ENCODE results near the gene ARHGAP20.

The ARHGAP20 gene

GRCh38 chr11:110679323-110679975 is 32.8 kb downstream of the ARHGAP20 start:
- H3K4me3 ChIP-seq (ENCODE audit: low read depth in 1 of 5, low read length in 5 of 5) = no peak overlapping the region
- H3K9me3 ChIP-seq (ENCODE audit: control insufficient read depth in 5 of 5, low read length in 5 of 5) = no peaks in the 10 kb centered on the region
- peaks cover 2 to 8% (median 4%) of the 10 kb centered on the region in 5 donors for H3K36me3 ChIP-seq (ENCODE audit: control insufficient read depth in 5 of 5, insufficient read depth in 5 of 5, low read length in 5 of 5)
- H3K27ac ChIP-seq (ENCODE audit: low read depth, low read length) = no peak overlapping the region
- no peaks in the 10 kb centered on the region for H3K4me1 ChIP-seq (ENCODE audit: control insufficient read depth in 5 of 5, insufficient read depth in 5 of 5, low read length in 5 of 5)
- H3K27me3 ChIP-seq (ENCODE audit: control insufficient read depth in 5 of 5, insufficient read depth in 4 of 5, low read length in 5 of 5) = no peaks in the 10 kb centered on the region
- no peak overlapping the region for H3K9ac ChIP-seq (ENCODE audit: low read length in 5 of 5)

- no peaks in the 10 kb centered on the region for H3K27me3 ChIP-seq (ENCODE audit: control insufficient read depth in 5 of 5, insufficient read depth in 4 of 5, low read length in 5 of 5)
- H3K36me3 ChIP-seq (ENCODE audit: control insufficient read depth in 5 of 5, insufficient read depth in 5 of 5, low read length in 5 of 5) = peaks cover 2 to 8% (median 4%) of the 10 kb centered on the region in 5 donors
- H3K9ac ChIP-seq (ENCODE audit: low read length in 5 of 5) = no peak overlapping the region
- H3K4me3 ChIP-seq (ENCODE audit: low read depth in 1 of 5, low read length in 5 of 5) = no peak overlapping the region
- H3K4me1 ChIP-seq (ENCODE audit: control insufficient read depth in 5 of 5, insufficient read depth in 5 of 5, low read length in 5 of 5) = no peaks in the 10 kb centered on the region
- no peak overlapping the region for H3K27ac ChIP-seq (ENCODE audit: low read depth, low read length)
- peaks cover 0 to 4% (median 0%) of the 10 kb centered on the region in 5 donors for H3K9me3 ChIP-seq (ENCODE audit: control insufficient read depth in 5 of 5, low read length in 5 of 5)
Measured at GRCh38 chr11:110675548-110675947, 36.7 kb downstream of the ARHGAP20 start.

GRCh38 chr11:110665689-110666465 is 46.4 kb downstream of the ARHGAP20 start:
- Histone ChIP-seq H3K9ac (ENCODE audit: low read length in 5 of 5) (no peak overlapping the region), H3K36me3 (ENCODE audit: control insufficient read depth in 5 of 5, insufficient read depth in 5 of 5, low read length in 5 of 5) (no peaks in the 10 kb centered on the region), H3K9me3 (ENCODE audit: control insufficient read depth in 5 of 5, low read length in 5 of 5) (no peaks in the 10 kb centered on the region), H3K4me3 (ENCODE audit: low read depth in 1 of 5, low read length in 5 of 5) (no peak overlapping the region), H3K27me3 (ENCODE audit: control insufficient read depth in 5 of 5, insufficient read depth in 4 of 5, low read length in 5 of 5) (no peaks in the 10 kb centered on the region), H3K4me1 (ENCODE audit: control insufficient read depth in 5 of 5, insufficient read depth in 5 of 5, low read length in 5 of 5) (no peaks in the 10 kb centered on the region), H3K27ac (ENCODE audit: low read depth, low read length) (no peak overlapping the region)

- Histone ChIP-seq H3K27ac (ENCODE audit: low read depth, low read length) (no peak overlapping the region), H3K36me3 (ENCODE audit: control insufficient read depth in 5 of 5, insufficient read depth in 5 of 5, low read length in 5 of 5) (no peaks in the 10 kb centered on the region), H3K27me3 (ENCODE audit: control insufficient read depth in 5 of 5, insufficient read depth in 4 of 5, low read length in 5 of 5) (no peaks in the 10 kb centered on the region), H3K4me3 (ENCODE audit: low read depth in 1 of 5, low read length in 5 of 5) (no peak overlapping the region), H3K4me1 (ENCODE audit: control insufficient read depth in 5 of 5, insufficient read depth in 5 of 5, low read length in 5 of 5) (no peaks in the 10 kb centered on the region), H3K9me3 (ENCODE audit: control insufficient read depth in 5 of 5, low read length in 5 of 5) (peaks cover 0 to 4% (median 0%) of the 10 kb centered on the region in 5 donors), H3K9ac (ENCODE audit: low read length in 5 of 5) (no peak overlapping the region)
Measured at GRCh38 chr11:110655967-110656366, 56.3 kb downstream of the ARHGAP20 start.

- Histone ChIP-seq H3K27ac (ENCODE audit: low read depth, low read length) (no peak overlapping the region), H3K27me3 (ENCODE audit: control insufficient read depth in 5 of 5, insufficient read depth in 4 of 5, low read length in 5 of 5) (no peaks in the 10 kb centered on the region), H3K9ac (ENCODE audit: low read length in 5 of 5) (no peak overlapping the region), H3K4me1 (ENCODE audit: control insufficient read depth in 5 of 5, insufficient read depth in 5 of 5, low read length in 5 of 5) (no peaks in the 10 kb centered on the region), H3K9me3 (ENCODE audit: control insufficient read depth in 5 of 5, low read length in 5 of 5) (peaks cover 0 to 4% (median 0%) of the 10 kb centered on the region in 5 donors), H3K36me3 (ENCODE audit: control insufficient read depth in 5 of 5, insufficient read depth in 5 of 5, low read length in 5 of 5) (no peaks in the 10 kb centered on the region), H3K4me3 (ENCODE audit: low read depth in 1 of 5, low read length in 5 of 5) (no peak overlapping the region)
Measured at GRCh38 chr11:110654456-110654855, 57.8 kb downstream of the ARHGAP20 start.

- no peak overlapping the region for H3K27ac ChIP-seq (ENCODE audit: low read depth, low read length)
- no peaks in the 10 kb centered on the region for H3K27me3 ChIP-seq (ENCODE audit: control insufficient read depth in 5 of 5, insufficient read depth in 4 of 5, low read length in 5 of 5)
- H3K4me3 ChIP-seq (ENCODE audit: low read depth in 1 of 5, low read length in 5 of 5) = no peak overlapping the region
- no peak overlapping the region for H3K9ac ChIP-seq (ENCODE audit: low read length in 5 of 5)
- no peaks in the 10 kb centered on the region for H3K4me1 ChIP-seq (ENCODE audit: control insufficient read depth in 5 of 5, insufficient read depth in 5 of 5, low read length in 5 of 5)
- H3K36me3 ChIP-seq (ENCODE audit: control insufficient read depth in 5 of 5, insufficient read depth in 5 of 5, low read length in 5 of 5) = no peaks in the 10 kb centered on the region
- no peaks in the 10 kb centered on the region for H3K9me3 ChIP-seq (ENCODE audit: control insufficient read depth in 5 of 5, low read length in 5 of 5)
Measured at GRCh38 chr11:110645253-110645652, 67.0 kb downstream of the ARHGAP20 start.

- Histone ChIP-seq H3K4me3 (ENCODE audit: low read depth in 1 of 5, low read length in 5 of 5) (no peak overlapping the region), H3K9me3 (ENCODE audit: control insufficient read depth in 5 of 5, low read length in 5 of 5) (no peaks in the 10 kb centered on the region), H3K9ac (ENCODE audit: low read length in 5 of 5) (no peak overlapping the region), H3K27me3 (ENCODE audit: control insufficient read depth in 5 of 5, insufficient read depth in 4 of 5, low read length in 5 of 5) (no peaks in the 10 kb centered on the region), H3K27ac (ENCODE audit: low read depth, low read length) (no peak overlapping the region), H3K36me3 (ENCODE audit: control insufficient read depth in 5 of 5, insufficient read depth in 5 of 5, low read length in 5 of 5) (peaks cover 0 to 7% (median 5%) of the 10 kb centered on the region in 5 donors), H3K4me1 (ENCODE audit: control insufficient read depth in 5 of 5, insufficient read depth in 5 of 5, low read length in 5 of 5) (no peaks in the 10 kb centered on the region)
Measured at GRCh38 chr11:110634370-110634769, 77.9 kb downstream of the ARHGAP20 start.

- H3K27me3 ChIP-seq (ENCODE audit: control insufficient read depth in 5 of 5, insufficient read depth in 4 of 5, low read length in 5 of 5) = no peaks in the 10 kb centered on the region
- H3K36me3 ChIP-seq (ENCODE audit: control insufficient read depth in 5 of 5, insufficient read depth in 5 of 5, low read length in 5 of 5) = peaks cover 0 to 18% (median 5%) of the 10 kb centered on the region in 5 donors
- H3K9me3 ChIP-seq (ENCODE audit: control insufficient read depth in 5 of 5, low read length in 5 of 5) = no peaks in the 10 kb centered on the region
- H3K4me1 ChIP-seq (ENCODE audit: control insufficient read depth in 5 of 5, insufficient read depth in 5 of 5, low read length in 5 of 5) = no peaks in the 10 kb centered on the region
- H3K27ac ChIP-seq (ENCODE audit: low read depth, low read length) = no peak overlapping the region
- no peak overlapping the region for H3K9ac ChIP-seq (ENCODE audit: low read length in 5 of 5)
- H3K4me3 ChIP-seq (ENCODE audit: low read depth in 1 of 5, low read length in 5 of 5) = no peak overlapping the region
Measured at GRCh38 chr11:110631551-110631950, 80.7 kb downstream of the ARHGAP20 start.

- no peaks in the 10 kb centered on the region for H3K4me1 ChIP-seq (ENCODE audit: control insufficient read depth in 5 of 5, insufficient read depth in 5 of 5, low read length in 5 of 5)
- H3K27me3 ChIP-seq (ENCODE audit: control insufficient read depth in 5 of 5, insufficient read depth in 4 of 5, low read length in 5 of 5) = no peaks in the 10 kb centered on the region
- H3K27ac ChIP-seq (ENCODE audit: low read depth, low read length) = no peak overlapping the region
- H3K9me3 ChIP-seq (ENCODE audit: control insufficient read depth in 5 of 5, low read length in 5 of 5) = no peaks in the 10 kb centered on the region
- H3K9ac ChIP-seq (ENCODE audit: low read length in 5 of 5) = no peak overlapping the region
- H3K36me3 ChIP-seq (ENCODE audit: control insufficient read depth in 5 of 5, insufficient read depth in 5 of 5, low read length in 5 of 5) = peaks cover 0 to 22% (median 5%) of the 10 kb centered on the region in 5 donors
- H3K4me3 ChIP-seq (ENCODE audit: low read depth in 1 of 5, low read length in 5 of 5) = no peak overlapping the region
Measured at GRCh38 chr11:110629594-110629993, 82.6 kb downstream of the ARHGAP20 start.

- Histone ChIP-seq H3K9ac (ENCODE audit: low read length in 5 of 5) (no peak overlapping the region), H3K4me3 (ENCODE audit: low read depth in 1 of 5, low read length in 5 of 5) (no peak overlapping the region), H3K27ac (ENCODE audit: low read depth, low read length) (no peak overlapping the region), H3K27me3 (ENCODE audit: control insufficient read depth in 5 of 5, insufficient read depth in 4 of 5, low read length in 5 of 5) (no peaks in the 10 kb centered on the region), H3K4me1 (ENCODE audit: control insufficient read depth in 5 of 5, insufficient read depth in 5 of 5, low read length in 5 of 5) (no peaks in the 10 kb centered on the region), H3K9me3 (ENCODE audit: control insufficient read depth in 5 of 5, low read length in 5 of 5) (no peaks in the 10 kb centered on the region), H3K36me3 (ENCODE audit: control insufficient read depth in 5 of 5, insufficient read depth in 5 of 5, low read length in 5 of 5) (peaks cover 0 to 35% (median 3%) of the 10 kb centered on the region in 5 donors)
Measured at GRCh38 chr11:110621826-110622225, 90.4 kb downstream of the ARHGAP20 start.

Data from subcutaneous abdominal adipose tissue (tissue), 5 donors.